ENCODE measurements around the gene ATG10.

GRCh38 chr5:82208371-82208770 lies 236.5 kb downstream of the ATG10 start:
- TF ChIP-seq CTCF (IDR thresholded peaks at IDR 0.05; ENCODE audit: borderline replicate concordance, extremely low read depth, low read length, poor library complexity, severe bottlenecking) (no peak), EZH2 (IDR thresholded peaks at IDR 0.05; ENCODE audit: borderline replicate concordance, low read depth, low read length, severe bottlenecking) (no peak)
